SIG-M5 treated with dmso at 0.1 percent for 504 hours (cell line): ENCODE data around the gene RNF126.
"Not testable (repeated sequence)": the region's sequence is repeated elsewhere in the genome, so short reads cannot be mapped to it uniquely, and the experiment has no call there.

Experiments used
- DNase-seq: peaks from one replicate; lab custom pipeline; 2025; ENCODE audit not compliant: unreplicated experiment; lab: John Stamatoyannopoulos, UW

RNF126 gene

DNA sequence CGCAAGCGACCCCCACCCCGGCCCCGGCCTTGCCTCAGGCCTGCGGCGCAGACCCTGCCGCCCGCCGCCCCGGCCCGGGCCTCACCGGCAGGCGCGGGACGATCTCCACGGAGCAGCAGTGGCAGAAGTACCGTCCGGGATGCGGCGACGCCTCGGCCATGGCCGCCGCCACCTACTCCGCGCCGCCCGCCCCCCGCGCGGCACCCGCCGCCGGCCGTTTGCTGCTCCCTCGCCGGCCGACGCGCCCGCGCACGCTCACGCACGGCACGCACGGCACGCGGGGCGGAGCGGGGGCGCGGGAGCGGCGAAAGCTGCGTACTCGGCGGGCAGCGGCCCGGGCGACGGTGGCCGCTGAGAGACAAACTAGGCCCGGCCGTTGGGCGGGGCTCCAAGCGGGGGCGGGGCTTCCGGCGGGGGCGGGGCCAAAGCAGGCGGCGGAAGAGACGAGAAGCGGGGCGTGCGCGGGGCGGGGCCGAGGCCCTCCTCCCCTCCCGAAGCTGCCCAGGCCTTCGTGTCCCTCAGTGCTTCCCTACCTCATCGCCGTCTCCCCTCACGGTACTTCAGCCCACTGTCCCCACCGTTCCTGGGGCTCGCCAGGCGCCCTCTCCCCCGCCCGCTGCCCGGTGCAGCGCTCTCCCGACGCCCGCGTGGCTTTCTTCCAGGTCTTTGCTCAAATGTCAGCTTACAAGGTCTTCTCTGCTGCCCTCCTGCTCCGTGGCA is at the start of gene RNF126:
TSS of gene RNF126 (minus strand) at position 253 of the 720 bp plus-strand sequence. CDS start at position 160, 93 bp downstream.
- DNase-seq, result peak; percentile 80

DNA sequence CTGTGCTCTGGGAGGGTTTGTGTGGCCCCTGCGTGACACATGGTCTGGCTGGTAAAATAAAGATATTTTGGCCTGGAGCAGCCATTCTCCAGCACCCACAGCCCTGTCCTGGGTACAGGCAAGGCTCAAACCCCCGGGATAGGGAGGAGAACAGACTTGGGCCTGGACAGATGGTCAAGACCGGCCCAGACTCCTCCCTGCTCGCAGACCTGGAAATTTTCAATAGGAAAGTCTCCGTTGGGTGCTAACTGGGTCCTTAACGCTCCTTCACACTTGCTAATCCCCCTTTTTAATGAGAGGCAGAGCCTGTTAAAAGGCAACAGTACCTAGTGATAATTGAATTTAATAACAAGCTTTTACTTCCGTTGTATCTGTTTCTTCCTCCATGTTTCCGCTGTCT is 48.2 kb upstream of the RNF126 start:
- DNase-seq, result no peak

DNA sequence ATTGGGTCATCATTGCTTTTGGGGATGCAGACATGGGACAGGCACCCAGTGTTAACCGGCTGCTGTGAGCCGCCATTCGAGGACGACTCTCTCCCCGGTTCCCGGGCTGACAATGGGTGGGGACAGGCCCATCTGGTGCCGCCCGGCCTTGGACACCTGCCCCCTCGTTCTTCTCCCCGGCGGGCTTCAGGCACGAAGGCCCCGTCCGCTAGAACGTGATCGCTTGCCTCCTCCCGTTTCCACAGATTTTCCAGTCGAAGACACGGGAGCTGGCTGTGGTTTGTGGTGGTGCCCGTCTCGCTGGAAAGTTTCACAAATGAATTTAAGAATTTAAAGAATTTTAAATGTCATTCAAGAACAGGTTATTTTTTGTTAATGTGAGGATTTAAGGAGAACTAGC is 47.8 kb upstream of the RNF126 start:
- DNase-seq, result no peak

DNA sequence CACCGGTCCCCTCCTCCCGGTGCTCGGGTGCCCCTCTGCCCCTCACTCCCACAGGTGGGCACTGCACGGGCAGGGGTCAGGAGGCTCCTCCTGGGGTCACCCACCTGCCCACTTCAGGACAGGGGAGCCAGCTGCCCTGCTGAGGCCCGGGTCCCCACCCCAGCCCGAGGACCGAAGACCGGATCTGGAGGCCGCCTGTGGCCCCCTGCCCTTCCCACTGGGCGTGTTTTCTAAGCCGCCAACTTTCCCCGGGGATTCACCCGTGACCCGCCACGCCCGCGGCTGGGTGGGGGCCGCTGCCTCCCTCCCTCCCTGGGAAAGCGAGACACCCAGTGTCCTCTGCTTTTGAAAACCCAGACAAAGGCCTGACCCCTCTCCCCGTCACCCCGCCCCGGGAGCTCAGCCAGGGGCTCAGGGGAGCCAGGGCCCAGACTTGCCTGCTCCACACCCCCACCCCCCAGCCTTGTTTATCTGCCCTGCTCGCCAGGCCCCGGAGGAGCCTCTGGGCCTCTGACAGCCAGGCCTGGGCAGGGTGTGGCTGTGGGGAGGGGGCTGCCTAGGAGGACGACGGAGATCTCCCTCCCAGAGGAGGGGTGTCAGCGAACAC is 47.1 kb upstream of the RNF126 start:
- no peak for DNase-seq

DNA sequence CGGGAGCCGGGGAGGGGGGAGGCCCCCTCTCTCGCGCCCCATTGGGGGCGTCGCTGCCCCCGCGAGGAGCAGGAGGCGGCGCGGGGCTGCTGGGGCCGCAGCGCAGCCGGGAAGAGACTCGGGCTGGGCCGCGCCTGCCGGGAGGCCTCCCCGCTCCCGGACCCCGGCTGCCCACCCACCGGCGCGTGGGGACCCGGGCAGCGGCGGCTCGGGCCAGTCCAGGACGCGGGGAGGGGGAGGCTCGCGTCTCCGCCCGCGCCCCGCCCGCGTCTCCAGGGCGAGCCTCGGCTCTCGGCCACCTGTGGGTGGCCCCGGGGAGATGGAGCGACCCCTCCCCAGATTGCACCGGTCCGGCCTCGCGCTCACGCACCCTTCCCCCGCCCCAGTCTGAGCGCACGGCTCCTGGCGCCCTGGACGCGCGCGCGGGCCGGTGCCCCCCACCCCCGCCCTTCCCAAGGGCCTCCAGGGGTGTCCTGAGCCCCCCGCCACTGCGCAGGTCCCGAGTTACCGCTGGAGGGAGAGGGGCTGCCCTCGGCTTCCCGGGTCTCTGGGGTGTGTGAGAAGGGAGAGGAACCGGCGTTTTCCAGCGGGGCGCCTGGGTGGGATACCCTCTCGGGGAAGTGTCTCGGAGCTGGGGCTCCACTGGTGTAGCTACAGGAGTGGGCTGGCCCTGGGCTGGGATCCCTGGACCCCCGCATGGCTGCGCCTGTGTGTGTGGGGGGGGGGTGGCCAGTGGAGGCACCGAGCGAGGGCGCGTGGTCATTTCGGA is 46.4 kb upstream of the RNF126 start:
- no peak for DNase-seq

DNA sequence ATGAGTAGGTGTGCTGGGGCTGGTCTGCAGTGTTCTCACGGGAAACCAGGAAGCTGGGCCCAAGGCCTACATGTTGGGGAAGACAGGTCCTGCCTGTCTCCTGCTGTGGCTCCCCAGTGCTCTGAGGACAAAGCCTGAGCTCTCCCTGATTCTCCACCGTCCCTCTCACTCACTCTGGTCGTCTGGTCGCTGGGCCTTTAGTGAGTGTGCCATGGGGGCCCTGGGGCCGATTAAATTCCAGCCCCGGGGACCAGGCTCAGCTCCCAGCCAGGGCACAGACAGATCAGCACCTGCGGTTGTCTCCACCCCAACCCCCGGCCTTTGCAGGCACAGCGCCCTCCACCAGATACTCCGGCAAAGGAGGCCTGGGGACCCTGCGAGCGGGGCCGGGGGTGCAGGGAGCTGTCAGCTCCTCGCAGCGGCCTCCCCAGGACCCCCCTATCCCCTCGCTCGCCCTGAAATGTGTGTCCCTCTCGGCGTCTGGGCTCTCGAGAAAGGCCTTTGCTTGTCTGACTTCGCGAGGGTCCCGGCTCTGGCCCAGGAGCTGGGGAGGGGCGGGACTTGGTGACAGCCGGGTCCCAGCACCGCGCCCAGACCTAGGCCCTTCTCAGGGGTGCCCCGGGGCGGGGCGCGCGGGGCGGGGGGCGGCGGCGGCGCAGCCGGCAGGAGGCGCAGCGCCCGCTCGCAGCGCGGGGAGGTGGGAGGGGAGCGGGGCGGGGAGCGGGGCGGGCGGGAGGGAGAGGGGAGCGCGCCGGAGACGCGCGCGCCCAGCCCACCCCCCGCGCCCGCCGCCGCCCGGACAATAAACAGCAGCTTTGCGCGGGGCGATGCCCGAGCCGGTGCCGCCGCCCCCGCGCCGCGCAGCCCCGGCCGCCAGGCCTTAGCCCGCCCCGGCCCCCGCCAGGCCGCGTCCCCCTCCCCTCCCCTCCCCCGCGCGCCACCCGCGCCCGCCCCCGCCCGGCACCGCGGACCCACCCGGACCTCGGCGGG is 45.4 kb upstream of the RNF126 start, which contains the start of gene PALM:
TSS of gene PALM (plus strand) at position 782 of the 990 bp plus-strand sequence. CDS start 212 bp downstream, outside the sequence.
- no peak for DNase-seq

DNA sequence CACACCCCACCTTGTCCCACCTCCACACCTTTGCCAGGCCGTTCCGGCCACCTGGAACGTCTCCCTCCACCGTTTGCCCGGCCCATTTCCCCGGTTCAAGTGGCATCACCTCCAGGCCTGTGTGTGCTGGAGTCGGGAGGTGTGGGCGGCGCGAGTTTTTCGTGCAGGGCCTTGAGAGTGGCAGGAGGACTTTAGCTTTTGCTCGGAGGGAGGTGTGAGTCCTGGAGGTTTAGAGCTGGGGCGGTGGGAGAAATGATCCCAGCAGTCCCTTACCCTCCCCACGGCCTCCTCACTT is 41.4 kb upstream of the RNF126 start:
- DNase-seq, result no peak

DNA sequence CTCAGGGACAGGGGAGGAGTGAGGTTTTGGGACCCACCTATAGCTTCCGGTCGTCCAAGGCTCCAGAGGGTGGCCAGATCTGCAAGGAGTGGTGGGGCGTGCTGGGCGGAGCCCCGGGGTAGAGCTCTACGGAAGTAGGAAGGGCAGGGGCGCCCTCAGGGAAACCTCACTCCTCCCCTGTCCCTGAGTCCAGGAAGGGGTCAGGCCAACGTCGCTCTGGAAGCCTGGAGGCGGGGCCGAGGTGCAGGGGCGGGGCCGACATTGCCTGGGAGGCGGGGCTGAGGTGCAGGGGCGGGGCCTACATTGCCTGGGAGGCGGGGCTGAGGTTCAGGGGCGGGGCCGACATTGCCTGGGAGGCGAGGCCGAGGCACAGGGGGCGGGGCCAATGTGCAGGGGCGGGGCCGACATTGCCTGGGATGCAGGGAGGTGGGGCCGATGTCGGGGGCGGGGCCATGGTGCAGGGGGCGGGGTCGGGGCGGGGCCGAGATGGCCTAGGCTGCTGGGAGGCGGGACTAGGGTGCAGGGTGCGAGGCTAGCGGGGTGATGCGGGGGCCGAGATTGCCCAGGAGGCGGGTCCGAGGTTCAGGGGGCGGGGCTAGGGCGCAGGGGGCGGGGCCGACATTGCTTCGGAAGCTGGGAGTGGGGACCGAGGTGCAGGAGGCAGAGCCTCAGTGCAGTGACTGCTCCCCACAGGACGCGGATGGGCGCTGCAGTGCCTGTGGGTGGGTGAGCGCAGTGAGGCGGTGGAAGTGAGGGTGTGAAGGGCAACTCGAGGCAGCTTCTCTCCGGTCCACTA is 40.8 kb upstream of the RNF126 start:
- peak; percentile 94 for DNase-seq

DNA sequence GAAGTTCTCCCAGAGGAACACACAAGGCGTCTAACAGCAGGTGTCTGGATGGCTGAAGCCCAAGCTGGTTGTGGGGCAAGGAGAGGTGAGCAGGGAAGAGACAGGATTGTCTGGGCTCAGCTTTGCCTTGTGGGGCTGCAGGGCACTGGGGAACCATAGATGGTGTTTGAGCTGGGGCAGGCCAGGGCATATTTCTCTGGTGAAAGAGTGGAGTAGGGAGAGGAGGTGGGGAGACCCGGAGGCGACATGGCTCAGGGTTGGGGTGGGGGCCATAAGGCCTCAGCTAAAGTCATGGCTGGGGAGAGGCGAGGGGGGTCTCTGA is 40.3 kb upstream of the RNF126 start:
- no peak for DNase-seq

DNA sequence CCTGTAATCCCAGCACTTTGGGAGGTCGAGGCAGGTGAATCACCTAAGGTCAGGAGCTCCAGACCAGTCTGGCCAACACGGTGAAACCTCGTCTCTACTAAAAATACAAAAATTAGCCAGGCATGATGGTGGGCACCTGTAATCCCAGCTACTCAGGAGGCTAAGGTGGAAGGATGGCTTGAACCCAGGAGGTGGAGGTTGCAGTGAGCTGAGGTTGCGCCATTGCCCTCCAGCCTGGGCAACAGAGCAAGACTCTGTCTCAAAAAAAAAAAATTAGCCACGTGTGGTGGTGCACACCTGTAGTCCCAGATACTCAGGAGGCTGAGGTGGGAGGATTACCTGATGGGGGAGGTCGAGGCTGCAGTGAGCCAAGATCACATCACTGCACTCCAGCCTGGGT is 39.8 kb upstream of the RNF126 start:
- not testable (repeated sequence) for DNase-seq

DNA sequence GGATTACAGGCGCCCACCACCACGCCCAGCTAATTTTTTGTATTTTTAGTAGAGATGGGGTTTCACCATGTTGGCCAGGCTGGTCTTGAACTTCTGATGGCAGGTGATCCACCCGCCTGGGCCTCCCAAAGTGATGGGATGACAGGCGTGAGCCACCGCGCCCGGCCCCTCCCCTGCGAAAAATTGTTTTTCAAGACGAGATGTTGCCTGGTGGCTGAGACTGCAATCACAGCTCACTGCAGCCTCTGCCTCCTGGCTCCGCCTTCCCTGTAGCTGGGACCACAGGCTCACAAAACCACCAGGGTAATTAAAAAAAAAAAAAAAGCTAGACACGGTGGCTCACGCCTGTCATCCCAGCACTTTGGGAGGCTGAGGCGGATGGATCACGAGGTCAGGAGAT is 36.9 kb upstream of the RNF126 start:
- DNase-seq, result peak; percentile 66

DNA sequence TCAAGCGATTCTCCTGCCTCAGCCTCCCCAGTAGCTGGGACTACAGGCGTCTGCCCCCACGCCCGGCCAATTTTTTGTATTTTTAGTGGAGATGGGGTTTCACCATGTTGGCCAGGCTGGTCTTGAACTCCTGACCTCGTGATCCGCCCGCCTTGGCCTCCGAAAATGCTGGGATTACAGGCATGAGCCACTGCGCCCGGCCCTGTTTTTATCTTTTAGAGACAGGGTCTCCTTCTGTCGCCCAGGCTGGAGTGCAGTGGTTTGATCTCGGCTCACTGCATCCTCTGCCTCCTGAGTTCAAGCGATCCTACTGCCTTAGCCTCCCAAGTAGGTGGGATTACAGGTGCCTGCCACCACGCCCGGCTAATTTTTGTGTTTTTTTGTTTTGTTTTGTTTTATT is 35.5 kb upstream of the RNF126 start:
- DNase-seq, result not testable (repeated sequence)

DNA sequence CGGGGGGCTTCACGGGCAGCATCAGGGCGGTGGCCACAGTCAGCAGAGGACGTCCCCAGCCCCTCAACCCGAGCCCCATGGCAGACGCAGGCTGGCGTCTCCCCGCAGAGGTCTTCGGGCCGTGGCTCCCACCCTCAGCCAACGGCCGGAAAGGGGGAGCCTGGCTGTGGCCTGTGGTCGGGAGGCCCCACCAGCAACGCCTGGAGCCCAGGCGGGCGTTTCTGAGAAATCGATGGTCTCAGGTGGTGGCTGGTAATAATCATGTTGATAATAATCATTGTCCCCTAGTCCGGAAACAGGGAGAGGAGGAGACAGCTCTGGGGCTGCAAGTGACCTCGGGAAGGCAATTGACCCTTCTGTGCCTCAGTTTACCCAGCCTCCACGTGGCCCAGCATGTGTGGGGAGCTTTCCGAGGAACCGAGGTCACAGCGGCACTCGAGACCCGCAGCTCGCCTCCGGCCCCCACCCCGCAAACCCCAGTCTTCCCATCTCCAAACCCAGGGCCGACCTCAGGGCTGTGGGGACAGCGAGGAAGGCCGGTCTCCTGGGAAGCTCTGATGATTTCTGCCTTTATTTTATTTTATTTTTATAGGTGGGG is 32.4 kb upstream of the RNF126 start, which contains the start of gene PRSS57:
TSS of gene PRSS57 (minus strand) at position 101 of the 598 bp plus-strand sequence. CDS start at position 79, 22 bp downstream.
- DNase-seq, result peak; percentile 59

DNA sequence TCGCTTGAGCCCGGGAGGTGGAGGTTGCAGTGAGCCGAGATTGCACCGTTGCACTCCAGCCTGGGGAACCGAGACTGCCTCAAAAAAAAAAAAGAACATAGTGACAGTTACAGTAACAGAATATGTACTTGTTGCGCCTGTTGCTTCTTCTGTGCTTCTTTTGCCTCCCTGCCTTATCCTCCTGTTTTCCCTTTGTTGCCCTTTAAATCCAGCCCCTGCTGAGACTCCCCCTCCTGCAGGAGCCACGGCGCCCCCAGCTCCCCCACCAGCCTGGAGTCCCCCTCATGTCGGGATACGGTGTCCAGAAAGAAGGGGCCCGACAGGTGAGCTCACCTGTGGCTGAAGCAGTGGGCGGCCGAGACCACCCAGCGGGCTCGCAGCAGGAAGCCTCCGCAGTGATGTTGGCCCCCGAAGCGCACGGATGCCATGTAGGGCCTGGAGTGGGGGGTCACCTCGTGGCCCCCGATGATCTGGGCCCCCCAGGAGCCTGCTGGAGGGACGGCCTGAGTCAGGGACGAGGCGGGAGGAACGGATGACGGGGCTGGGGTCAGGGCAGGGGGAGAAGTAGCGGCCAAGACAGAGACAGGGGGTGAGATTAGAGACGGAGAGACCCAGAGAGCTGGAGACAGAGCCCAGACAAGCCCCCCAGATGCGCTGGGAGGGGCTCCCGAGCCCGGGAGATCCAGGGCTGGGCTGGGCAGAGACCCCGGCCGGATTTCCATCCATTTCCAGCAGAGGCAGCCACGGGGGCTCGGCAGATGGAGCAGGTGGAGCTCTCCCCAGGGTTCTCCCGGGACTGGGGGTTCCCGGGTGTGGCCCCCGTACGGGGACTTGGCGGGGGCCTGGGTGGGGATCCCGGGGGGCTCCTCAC is 31.7 kb upstream of the RNF126 start:
- DNase-seq, result no peak

DNA sequence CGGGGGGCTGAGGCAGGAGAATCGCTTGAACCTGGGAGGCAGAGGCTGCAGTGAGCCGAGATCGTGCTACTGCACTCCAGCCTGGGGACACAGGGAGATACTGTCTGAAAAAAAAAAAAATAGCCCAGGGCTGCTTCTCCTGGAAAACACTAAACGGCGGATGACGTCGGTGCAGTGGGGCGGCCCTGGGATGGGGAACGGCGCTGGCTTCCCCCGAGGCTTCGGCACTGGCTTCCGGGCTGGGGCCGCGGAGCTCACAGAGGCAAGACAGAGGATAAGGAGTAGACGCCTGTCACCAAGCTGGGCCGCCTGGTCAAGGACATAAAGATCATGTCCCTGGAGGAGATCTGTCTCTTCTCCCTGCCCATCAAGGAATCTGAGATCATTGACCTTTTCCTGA is 27.2 kb upstream of the RNF126 start:
- no peak for DNase-seq

DNA sequence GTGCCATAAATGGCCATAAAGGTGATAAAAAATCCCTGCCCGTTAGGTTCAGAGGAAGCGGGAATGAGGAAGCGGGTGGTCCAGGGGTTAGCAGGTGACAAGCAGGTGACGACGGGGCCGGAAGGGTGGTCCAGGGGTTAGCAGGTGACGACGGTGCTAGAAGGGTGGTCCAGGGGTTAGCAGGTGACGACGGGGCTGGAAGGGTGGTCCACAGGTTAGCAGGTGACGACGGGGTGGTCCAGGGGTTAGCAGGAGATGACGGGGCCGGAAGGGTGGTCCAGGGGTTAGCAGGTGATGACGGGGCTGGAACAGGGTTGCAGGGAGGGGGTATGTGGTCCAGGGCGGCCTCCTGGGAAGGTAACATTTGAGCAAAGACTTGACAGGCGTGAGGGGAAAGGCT is 26.0 kb upstream of the RNF126 start:
- no peak for DNase-seq

DNA sequence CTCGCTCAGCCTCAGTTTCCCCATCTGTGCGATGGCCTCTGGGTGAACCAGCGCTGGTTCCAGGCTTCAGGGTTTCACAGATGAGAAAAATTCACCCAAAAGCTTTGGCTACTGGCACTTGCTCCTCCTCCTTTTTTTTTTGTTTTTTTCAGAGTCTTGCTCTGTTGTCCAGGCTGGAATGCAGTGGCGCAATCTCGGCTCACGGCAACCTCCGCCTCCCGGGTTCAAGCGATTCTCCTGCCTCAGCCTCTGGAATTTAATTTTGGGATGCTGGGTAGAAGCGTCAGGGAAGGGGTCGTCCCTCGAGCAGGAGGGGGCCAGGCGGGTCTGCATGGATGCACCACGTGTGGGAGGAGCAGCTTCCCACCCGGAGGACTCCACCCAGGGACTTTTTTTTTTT is 25.2 kb upstream of the RNF126 start:
- DNase-seq, result no peak

DNA sequence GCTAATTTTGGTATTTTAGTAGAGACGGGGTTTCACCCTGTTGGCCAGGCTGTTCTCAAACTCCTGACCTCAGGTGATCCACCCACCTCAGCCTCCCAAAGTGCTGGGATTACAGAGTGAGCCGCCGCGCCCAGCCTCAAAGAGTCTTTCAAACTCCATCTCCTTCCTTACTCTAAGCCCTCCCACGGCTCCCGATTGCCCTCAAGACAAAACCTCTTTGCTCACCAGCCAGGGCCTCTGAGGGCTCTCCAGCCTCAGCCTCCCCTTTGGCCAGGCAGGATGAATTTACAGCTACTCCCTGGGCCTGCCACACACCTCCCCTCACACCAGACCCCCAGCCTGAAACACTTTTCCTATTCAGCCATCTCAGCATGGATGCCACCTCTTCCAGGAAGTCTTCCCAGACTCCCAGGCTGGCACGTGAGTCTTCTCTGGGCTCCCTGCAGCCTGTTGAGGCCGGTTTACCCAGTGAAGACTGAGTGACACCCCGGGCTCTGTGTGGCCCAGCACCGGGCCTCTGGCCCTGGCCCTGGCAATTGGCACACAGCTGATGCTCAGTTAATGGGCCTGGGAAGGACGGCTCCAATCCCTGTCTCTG is 24.7 kb upstream of the RNF126 start:
- DNase-seq, result no peak
